Stimulated activated CD8-positive, alpha-beta memory T cell treated with anti-CD3 and anti-CD28 coated beads, Interleukin-7, amount 100 ng/mL, for 1 hour (primary cell): Measurements from ENCODE around the gene EPHA1.

Experiments used
- DNase-seq, 2 donors: peaks; one replicate each; pipeline ENCODE4 v3.0.0-alpha.2; 2020; ENCODE audit warnings: low read depth in 2 of 2

EPHA1 gene

GRCh38 chr7:143351060-143351459, 57.6 kb downstream of the EPHA1 start:
- no peak for DNase-seq

- DNase-seq = no peak
Observed at GRCh38 chr7:143347950-143348349, 60.7 kb downstream of the EPHA1 start.

GRCh38 chr7:143346018-143346417, 62.6 kb downstream of the EPHA1 start:
- DNase-seq = no peak

- peak in 1 of 2 donors; percentile 43 for DNase-seq
Observed at GRCh38 chr7:143345428-143345900, 63.2 kb downstream of the EPHA1 start.

GRCh38 chr7:143343596-143343995, 65.1 kb downstream of the EPHA1 start:
- no peak for DNase-seq

- no peak for DNase-seq
Observed at GRCh38 chr7:143341842-143342241, 66.8 kb downstream of the EPHA1 start.
